CD1c-positive myeloid dendritic cell (primary cell): ENCODE measurements around the gene AMHR2.
A peak's percentile ranks its signal among the peaks of the same experiment; 100 is the strongest.

Experiments
- DNase-seq: peaks from one replicate; pipeline ENCODE4 v3.0.0-alpha.2; 2016; ENCODE audit errors: extremely low spot score

Gene AMHR2

DNA sequence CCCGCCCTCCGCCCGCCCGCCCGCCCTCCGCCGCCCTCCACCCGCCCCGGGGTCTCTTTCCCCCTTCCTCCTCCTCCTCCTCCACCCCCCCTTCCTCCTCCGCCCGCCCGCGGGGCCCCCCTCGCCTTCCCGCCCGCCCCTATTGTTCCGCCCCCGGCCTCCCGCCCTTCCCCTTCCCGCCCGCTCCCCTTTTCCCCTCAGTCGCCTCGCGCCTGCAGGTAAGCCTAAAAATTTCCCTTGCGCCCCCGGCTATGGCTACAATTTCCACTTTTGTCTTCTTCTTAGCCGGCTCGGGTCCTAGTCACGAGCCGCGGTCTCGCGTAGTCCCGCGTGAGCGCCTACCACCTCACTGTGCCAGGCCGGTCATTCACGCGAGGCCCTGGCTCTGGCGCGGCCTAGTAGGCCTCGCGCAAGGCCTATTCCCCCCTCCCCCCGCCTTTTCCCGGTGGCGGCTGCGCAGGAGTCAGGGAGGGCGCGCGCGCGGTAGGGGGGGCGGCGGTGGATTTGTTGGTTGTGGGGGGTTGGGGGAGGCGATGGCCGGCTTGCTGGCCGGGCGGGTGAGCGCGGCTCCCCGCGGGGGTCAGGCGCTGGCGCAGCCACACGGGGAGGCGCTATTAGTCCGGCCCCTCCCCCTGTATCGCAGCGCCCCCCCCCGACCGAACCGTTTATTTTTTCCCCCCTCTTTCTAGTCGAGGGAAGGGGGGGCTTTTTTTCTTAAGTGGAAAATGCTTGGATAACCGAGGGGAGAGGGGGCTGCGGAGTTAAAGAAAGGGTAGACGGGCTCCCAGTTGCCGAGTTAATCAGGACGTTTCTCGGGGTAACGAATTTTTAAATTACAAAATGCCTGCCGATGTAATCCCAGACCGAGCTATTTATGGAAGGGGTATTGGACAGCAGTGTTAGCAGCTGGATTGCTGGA lies 28.8 kb downstream of the AMHR2 start:
- peak; percentile 80 for DNase-seq

DNA sequence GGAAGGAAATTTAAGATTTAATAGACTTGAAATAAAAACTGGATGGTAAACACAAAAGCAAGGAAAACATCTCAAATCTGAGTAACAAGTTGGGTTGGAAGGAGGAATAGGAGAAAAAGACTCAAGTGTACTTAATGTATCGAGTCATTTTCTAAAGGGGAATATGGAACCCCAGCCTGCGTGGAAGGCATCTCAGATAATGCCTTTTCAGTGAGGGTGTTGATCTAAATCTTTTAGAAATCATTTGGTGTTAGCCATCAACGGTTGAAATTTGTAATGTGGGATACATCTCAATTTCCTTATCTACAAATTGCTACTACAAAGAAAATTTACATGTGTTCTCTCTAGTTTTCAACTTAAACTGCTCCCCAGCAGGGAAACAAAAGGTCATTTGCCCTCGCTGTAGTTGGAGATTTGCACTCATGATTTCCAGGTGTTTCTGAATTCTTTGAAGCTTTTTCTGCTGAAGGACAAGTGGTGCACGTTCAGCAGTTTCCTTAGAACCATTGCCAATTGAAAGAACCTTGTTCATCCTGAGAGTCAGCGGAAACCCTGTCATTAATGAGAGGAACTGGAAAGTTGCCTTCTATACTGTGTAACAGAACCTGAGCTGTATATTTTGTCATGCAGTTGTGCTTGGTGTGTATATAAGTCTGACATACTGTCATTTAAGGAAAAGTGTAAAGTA lies 30.4 kb downstream of the AMHR2 start:
- DNase-seq: no peak

DNA sequence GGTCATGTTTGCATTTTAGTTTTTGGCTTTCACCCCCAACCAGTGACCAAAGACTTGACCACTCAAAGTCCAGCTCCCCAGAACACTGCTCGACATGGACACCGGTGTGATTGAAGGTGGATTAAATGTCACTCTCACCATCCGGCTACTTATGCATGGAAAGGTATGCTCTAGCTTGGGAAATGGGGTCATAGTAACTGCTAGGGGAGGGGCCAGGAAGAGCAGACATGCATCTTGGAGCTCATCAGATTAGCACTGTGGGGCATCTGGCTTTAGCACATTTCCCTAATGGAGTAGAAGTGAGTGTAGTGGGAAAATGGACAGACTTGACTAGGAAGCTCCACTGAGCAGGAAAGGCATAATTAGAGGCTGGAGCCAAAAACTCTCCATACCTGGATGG lies 31.1 kb downstream of the AMHR2 start:
- DNase-seq: no peak

DNA sequence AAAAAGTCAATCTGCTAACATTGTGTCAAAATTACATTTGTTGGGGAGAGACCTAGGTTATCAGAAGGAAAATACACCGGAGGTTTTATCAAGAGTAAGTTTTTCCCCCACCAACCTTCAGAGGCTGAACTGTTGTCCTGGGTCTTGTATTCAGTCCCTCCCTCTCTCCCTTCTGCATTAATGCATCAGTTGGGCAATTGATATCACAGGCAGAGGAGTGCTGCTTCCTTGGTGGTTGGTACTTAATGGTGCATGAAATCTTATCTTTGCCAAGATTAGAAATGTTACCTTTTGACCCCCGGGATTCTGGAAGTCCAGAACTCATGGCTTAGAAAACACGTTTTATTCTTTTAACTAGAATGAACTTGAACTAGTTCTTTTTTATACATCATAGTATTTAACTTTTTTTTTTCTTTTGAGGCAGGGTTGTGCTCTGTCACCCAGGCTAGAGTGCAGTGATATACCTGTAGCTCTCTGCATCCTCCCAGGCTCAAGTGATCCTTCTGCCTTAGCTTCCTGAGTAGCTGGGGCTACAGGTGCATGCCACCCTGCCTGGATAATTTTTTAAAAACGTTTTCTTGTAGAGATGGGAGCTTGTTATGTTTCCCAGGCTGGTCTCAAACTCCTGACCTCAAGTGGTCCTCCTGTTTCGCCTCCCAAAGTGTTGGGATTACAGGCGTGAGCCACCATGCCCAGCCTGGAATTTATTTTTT lies 33.2 kb downstream of the AMHR2 start:
- no peak for DNase-seq

DNA sequence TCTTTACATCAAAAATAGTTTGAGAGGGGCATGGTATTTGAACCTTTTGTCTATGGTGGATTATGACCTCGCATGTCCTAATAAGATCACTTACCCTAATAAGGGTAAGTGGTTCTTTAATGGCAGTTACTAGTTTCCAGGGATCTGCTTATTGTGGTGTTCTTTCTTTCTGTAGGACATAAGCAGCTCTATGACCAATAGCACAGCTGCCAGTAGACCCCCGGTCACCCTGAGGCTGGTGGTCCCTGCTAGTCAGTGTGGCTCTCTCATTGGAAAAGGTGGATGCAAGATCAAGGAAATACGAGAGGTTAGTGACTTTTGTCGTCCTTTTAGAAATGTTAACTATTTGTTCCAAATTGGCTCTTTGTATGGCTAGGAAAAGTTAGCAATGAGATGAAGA lies 35.4 kb downstream of the AMHR2 start:
- DNase-seq: no peak

DNA sequence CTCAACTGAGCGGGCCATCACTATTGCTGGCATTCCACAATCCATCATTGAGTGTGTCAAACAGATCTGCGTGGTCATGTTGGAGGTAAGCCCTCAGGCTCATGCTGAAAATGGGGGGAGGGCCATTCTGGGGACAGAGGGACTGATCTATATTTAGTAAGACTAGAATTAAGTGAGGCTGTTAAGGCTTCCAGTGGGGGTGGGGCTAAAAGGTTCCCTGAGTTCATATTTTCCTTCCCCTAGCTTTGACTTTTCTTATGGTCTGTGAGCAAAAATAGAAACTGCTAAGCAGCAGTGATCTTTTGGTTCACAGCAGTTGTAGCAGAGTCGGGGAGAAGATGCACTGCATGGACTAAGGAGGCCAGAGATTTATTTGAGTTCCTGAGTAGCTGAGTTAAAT lies 37.4 kb downstream of the AMHR2 start:
- no peak for DNase-seq

DNA sequence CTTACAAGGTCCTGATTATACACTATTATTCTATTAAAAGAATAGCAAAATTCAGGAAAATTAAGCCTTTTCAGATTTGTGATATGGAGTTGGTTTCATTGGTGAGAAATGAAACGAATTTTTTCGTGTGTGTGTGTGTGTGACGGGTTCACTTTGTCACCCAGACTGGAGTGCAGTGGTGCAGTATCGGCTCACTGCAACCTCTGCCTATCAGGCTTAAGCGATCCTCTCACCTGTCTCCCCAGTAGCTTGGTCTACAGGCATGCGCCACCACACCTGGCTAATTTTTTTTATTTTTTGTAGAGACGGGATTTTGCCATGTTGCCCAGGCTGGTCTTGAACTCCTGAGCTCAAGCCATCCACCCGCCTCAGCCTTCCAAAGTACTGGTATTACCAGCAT lies 37.9 kb downstream of the AMHR2 start:
- no peak for DNase-seq

DNA sequence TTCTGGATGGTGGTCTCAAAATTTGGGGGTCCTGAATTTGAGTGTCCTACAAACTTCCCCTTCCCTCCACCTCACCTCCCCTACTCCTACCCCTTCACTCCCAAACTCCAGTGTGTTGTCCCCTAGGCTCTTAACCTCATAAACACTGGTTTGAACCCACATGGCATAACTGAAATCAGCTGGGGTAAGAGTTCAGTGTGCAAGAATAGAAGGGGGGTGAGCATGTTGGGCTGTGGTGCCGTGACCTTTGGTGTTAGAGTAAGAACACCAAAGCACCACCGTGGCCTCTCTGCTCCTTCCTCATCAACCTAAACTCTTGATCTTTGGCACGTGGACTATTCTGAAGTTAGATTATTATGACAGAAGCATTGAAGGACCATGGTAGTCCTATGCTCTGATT lies 39.3 kb downstream of the AMHR2 start:
- no peak for DNase-seq

DNA sequence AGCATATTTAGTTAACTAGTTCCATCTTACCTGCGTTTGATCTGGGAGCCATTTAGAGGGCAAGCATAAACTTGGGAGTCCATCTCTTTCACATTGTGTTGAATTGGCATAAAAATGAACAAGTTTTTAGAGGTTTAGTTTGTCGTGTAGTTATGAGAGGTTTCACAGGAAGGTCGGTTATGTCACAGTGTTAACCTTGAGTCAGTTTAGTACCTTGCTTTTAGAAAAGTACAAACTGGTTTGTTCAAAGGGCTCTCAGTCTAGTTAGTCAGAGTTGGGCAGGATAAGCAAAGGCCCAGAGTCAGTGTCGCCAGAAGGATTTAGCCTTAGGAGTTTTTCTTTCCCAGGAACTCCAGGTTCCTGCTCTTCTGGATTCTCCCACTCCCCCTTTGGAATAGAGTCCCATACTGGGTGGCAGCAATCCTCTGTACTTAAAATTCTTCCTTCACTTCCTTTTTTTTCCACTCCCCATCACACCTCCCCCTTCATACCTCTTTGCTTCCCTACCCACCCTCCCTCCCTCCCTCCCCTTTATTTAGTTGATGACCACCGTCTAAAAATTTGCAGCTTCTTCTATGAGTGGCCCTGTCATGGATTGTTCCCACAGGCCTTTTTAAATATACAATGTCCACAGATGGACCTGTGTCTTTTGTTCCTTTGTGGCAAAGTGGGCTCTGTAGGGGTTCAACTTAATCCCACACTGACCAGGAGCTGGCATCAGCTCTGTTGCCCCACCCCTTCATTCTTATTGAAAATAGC lies 40.3 kb downstream of the AMHR2 start:
- DNase-seq: no peak

DNA sequence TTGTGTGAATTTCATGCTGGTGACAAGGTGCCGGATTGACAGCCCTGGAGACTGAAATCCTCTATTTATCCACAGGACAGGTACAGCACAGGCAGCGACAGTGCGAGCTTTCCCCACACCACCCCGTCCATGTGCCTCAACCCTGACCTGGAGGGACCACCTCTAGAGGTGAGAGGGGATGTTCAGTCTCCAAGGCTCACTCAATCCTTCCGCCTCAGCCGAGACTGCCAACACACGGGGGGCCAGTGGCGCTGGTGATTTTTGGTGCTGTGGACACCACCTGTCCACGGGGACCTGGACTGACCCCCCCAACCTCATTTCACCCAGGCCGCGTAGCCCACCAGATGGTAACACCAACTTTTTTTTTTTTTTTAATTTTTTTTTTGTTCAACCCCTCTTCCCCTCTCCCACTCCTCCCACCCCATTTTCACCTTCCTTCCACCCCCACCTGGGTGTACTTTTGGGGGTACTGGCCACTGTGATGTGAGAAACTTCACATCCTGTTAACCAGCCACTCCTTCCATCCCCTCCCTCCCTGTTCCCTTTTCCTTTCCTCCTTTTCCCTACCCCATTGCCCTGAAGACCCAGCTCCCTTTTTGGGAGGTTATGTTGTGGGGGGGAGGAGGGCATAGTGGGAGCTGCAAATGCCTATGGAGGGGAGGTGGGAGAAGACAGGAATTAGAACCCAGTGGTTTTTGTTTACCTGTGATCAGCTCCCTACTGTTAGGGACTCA lies 41.2 kb downstream of the AMHR2 start:
- DNase-seq: no peak

DNA sequence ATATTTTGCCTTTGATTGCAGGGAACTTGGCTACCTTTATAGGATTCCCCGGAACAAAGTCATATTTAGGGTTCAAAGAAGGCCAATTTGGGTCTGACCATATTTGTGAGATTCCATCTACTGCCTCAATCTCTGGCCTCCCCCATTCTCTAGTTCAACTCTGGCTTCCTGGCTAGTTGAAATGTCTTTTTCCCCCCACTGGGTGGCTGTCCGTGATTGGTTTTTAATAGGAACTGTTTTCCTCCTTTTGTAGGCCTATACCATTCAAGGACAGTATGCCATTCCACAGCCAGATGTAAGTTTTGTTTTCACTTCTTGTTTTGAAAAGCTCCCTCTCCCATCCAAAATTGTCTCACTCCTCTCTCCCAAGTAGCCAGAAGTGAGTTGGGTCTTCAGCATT lies 42.0 kb downstream of the AMHR2 start:
- peak; percentile 36 for DNase-seq

DNA sequence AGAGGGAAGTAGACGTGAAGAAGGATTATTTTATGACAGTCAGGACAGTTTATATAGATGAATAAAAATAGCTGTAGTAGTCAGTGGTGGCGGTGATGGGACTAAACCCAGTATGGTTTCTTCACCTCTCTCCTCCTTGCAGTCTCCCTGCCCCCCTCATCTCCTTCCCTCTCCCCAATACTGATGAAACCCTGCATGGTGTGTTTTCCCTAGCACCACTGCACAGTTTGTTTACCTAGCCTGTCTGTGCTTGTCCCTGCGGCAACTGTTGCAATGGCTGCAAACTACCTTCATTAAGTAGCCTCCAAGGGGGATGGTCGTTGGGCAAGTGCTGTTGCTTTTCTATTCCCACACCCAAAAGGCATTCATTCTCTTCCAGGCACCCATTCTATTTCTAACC lies 43.0 kb downstream of the AMHR2 start:
- no peak for DNase-seq

DNA sequence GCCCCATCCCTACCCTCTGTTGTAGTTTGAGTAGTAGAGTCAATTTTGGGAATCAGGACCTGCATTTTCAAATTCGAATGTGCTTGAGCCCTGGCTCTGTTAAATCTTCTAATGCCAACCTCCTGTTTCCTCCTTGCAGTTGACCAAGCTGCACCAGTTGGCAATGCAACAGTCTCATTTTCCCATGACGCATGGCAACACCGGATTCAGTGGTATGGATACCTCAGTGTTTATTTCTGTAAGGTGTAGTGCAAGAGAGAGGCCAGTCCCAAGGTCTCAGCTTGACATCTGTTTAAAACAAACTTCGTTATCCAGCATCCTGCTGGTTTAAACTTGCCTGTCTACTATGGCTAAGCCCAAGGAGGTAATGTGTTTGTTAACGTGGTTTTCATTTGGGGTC lies 43.4 kb downstream of the AMHR2 start:
- DNase-seq: no peak

DNA sequence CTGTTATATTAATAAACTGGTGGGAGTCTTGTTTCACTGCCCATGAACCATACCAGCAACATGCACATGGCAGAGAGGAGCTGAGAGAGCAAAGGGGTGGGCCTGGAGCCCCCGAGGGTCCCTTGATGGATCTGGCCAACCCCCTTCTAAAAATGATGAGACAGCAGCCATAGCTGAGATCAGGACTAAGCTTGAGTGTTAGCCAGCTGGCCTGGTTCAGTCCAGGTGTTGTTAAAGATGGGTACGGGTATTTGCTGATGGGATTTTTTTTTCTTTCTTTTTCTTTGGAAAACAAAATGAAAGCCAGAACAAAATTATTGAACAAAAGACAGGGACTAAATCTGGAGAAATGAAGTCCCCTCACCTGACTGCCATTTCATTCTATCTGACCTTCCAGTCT lies 44.2 kb downstream of the AMHR2 start:
- no peak for DNase-seq

DNA sequence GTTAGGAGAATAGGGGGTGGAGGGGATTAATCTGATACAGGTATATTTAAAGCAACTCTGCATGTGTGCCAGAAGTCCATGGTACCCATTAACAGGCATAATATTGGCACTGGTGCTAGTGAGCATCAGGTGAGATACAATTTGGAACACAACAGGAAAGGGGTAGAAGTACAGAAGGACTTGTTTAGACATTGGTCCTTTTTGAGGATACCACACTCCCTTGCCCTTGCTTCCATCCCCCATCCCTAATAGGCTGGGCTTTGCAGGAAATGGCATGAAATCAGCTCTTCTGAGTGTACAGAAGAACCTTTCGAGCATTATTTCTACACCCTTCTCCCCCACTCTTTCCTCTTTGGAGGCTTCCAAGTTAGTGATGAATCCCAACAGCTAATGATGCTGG lies 44.6 kb downstream of the AMHR2 start:
- DNase-seq: no peak

DNA sequence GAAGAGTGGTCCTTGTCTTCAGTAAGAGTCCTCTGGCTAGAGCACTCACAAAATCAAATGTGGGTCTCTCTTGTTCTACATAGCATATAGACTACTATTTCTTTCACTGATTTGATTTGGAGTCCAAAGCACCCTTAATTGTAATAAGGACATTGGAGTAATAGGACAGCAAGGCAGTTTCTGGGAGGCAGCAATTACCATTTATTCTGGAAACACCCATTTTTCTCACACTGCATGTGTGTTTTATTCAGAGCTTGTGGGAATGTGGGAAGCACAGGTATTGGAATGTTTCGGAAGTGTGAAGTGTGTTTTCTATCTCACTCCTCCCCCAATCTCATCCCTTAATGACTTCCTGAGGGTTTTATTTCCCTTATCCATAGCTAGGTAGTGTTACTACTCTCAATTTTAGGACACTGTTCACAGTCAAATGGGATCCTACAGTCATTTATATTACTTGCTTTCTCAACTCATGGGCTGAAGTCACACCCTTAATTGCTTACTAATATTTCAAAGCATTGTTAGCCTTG lies 48.5 kb downstream of the AMHR2 start:
- no peak for DNase-seq

DNA sequence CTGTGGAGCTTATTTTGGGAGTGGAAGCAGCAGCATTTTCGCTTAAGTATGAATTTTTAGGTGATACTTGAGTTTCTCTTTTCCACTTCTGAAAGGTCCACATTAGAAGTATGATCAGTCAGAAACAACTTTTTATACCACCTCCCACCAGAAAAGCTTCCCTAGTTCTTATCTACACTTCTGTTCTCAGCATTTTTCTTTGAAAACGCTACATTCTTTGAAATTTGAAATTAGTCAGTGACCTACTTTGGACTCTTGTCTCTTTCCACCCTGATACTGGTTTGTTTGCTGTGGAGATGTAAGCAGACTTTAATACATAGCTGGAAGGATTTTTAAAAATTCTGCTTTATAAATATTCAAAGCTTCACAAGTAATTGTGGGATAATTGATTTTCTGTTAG lies 50.4 kb downstream of the AMHR2 start:
- no peak for DNase-seq

DNA sequence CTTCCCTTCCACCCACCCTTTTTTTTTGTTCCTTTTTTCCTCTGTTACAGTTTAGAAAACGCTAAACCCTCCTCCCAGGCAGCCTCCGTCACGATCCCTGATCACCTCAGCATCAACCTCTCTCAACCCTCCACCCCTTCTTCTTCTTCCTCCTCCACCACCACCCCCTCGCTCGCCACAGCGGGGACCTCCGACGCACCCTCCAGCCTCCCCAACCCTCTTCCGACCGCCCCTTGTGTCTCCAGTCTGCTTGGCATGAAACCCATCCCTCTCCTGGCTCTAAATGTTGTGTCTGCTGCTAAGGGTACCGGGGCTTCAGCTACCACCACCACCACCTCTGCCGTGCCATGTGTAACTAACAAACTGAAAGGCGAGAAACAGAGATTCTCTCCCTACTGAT lies 51.2 kb downstream of the AMHR2 start:
- peak; percentile 37 for DNase-seq

DNA sequence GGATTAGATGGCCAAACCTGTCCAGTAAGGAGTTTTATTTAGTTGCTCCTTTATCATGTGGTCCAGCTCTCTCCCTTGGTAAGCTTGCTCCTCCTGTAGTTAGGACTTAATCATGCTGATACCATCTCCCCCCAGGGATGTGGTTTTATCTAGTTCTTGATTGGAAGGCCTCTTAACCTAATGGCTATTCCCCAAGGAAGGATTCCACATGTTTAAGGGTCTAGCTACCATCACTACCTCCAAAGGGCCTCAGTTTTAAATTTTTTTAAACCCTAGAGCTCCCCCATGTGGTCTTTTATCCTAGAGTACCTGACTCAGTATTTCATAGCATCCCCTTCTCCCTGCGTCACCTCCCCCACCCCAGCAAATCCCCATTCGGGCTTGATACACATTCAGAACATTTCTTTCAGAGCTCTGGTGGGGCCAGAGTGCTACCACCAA lies 53.1 kb downstream of the AMHR2 start:
- no peak for DNase-seq

DNA sequence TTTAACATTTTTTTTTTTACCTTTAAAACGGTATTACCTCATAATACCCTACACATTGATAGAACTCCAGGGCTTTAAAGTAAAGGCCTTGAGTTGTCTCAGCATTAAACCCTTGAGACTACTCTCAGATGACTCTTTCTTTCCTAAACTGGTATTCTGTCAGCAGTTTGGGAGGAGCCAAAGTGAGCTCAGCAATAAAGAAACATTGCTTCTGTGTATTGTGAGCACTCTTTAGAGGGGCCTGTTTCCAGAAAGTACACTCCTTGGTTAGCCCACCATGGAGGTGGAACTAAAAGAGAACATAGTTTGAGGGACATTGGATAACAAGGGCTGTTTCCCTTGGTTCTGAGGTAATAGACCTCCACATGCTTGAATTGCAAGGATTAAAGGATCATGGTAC lies 55.2 kb downstream of the AMHR2 start:
- DNase-seq: no peak

DNA sequence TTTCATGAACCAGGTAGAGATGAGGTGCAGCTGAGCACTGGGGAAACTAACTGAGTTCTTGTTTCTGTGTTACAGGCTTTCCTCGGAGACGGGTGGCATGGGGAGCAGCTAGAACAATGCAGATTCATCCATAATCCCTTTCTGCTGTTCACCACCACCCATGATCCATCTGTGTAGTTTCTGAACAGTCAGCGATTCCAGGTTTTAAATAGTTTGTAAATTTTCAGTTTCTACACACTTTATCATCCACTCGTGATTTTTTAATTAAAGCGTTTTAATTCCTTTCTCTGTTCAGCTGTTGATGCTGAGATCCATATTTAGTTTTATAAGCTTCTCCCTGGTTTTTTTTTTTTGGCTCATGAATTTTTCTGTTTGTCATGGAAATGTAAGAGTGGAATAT lies 55.7 kb downstream of the AMHR2 start:
- no peak for DNase-seq
